KMS-11 (cell line): Measurements from ENCODE around the gene ABHD12.

Experiments
- H2AFZ ChIP-seq: fragments of 200-600 bp; sonication (generic); 2 replicates; pipeline ENCODE4 v1.6.1; 2016; ENCODE audit warnings: antibody characterized with exemption, mixed run types, low read depth
- H3K27ac ChIP-seq: fragments of 200-600 bp; sonication (generic); 2 replicates; pipeline ENCODE4 v1.6.1; 2016; ENCODE audit warnings: mild to moderate bottlenecking, mixed run types
- H3K27me3 ChIP-seq: fragments of 200-600 bp; sonication (generic); 2 replicates; pipeline ENCODE4 v1.6.1; 2017; ENCODE audit warnings: mild to moderate bottlenecking, low read depth, mixed run types, moderate library complexity; ENCODE audit not compliant: insufficient read depth
- H3K36me3 ChIP-seq: fragments of 200-600 bp; sonication (generic); 2 replicates; pipeline ENCODE4 v1.6.1; 2017; ENCODE audit warnings: mild to moderate bottlenecking, mixed run types; ENCODE audit not compliant: insufficient read depth
- H3K4me1 ChIP-seq: fragments of 200-600 bp; sonication (generic); 2 replicates; pipeline ENCODE4 v1.6.1; 2016; ENCODE audit warnings: mild to moderate bottlenecking, low read depth, mixed run types; ENCODE audit not compliant: poor library complexity, severe bottlenecking
- H3K4me2 ChIP-seq: fragments of 200-600 bp; sonication (generic); 2 replicates; pipeline ENCODE4 v1.7.0; 2016; ENCODE audit warnings: mild to moderate bottlenecking, mixed run types
- H3K4me3 ChIP-seq: fragments of 200-600 bp; sonication (generic); IDR thresholded peaks from 2 replicates; pipeline ENCODE4 v1.6.1; 2017; ENCODE audit warnings: low read depth, low read length, mixed read lengths; ENCODE audit not compliant: insufficient read depth
- H3K79me2 ChIP-seq: fragments of 200-600 bp; sonication (generic); 2 replicates; pipeline ENCODE4 v1.6.1; 2016; ENCODE audit warnings: low read depth, mixed run types; ENCODE audit not compliant: insufficient read depth
- H3K9ac ChIP-seq: fragments of 200-600 bp; sonication (generic); 2 replicates; pipeline ENCODE4 v1.6.1; 2016; ENCODE audit warnings: mild to moderate bottlenecking, mixed run types
- H4K20me1 ChIP-seq: fragments of 200-600 bp; sonication (generic); 2 replicates; pipeline ENCODE4 v1.6.1; 2016; ENCODE audit warnings: mild to moderate bottlenecking, mixed run types; ENCODE audit not compliant: insufficient read depth
- TF ChIP-seq, protein P1 (sequence below): fragments of 200-600 bp; sonication (generic); conservative IDR thresholded peaks from 2 replicates; pipeline ENCODE4 v1.6.1; 2017; ENCODE audit warnings: low read depth, mild to moderate bottlenecking, antibody characterized with exemption, low read length, moderate library complexity, mixed read lengths

The ABHD12 gene

GRCh38 chr20:25369529-25369928, 21.1 kb downstream of the ABHD12 start:
- H3K36me3 ChIP-seq: no peaks in the 10 kb centered on the region

DNA sequence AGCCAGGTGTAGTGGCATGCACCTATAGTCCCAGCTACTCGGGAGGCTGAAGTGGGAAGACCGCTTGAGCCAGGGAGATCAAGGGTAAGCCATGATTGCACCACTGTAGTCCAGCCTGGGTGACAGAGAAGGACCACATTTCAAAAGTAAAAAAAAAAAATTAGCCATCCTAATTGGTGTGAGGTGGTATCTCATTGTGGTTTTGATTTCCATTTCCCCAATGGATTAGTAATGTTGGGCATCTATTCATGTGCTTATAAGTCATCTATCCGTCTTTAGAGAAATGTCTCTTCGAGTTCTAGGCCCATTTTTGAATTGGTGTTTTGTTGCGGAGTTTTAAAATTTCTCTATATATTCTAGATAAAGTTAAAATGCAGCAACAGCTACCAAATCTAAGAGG, 21.7 kb downstream of the ABHD12 start:
- no peak overlapping the region for H3K4me3 ChIP-seq
- no peaks in the 10 kb centered on the region for H3K4me1 ChIP-seq
- H4K20me1 ChIP-seq: no peaks in the 10 kb centered on the region
- H3K4me2 ChIP-seq: no peak overlapping the region
- H3K36me3 ChIP-seq: no peaks in the 10 kb centered on the region
- no peak overlapping the region for H2AFZ ChIP-seq
- no peak overlapping the region for H3K27ac ChIP-seq
- H3K27me3 ChIP-seq: no peaks in the 10 kb centered on the region
- H3K9ac ChIP-seq: no peak overlapping the region
- H3K79me2 ChIP-seq: peaks cover 35% of the 10 kb centered on the region; the same call in 1 of the 2 replicates
- TF ChIP-seq, protein P1, sequence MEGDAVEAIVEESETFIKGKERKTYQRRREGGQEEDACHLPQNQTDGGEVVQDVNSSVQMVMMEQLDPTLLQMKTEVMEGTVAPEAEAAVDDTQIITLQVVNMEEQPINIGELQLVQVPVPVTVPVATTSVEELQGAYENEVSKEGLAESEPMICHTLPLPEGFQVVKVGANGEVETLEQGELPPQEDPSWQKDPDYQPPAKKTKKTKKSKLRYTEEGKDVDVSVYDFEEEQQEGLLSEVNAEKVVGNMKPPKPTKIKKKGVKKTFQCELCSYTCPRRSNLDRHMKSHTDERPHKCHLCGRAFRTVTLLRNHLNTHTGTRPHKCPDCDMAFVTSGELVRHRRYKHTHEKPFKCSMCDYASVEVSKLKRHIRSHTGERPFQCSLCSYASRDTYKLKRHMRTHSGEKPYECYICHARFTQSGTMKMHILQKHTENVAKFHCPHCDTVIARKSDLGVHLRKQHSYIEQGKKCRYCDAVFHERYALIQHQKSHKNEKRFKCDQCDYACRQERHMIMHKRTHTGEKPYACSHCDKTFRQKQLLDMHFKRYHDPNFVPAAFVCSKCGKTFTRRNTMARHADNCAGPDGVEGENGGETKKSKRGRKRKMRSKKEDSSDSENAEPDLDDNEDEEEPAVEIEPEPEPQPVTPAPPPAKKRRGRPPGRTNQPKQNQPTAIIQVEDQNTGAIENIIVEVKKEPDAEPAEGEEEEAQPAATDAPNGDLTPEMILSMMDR: no peak

More at GRCh38 chr20:25369529-25369928, 21.1 kb downstream of the ABHD12 start:
- Histone ChIP-seq H3K79me2 (peaks cover 35% of the 10 kb centered on the region; the same call in 1 of the 2 replicates), H2AFZ (no peak overlapping the region), H3K4me2 (no peak overlapping the region), H3K4me1 (no peaks in the 10 kb centered on the region), H4K20me1 (no peaks in the 10 kb centered on the region), H3K27ac (no peak overlapping the region), H3K9ac (no peak overlapping the region), H3K4me3 (no peak overlapping the region), H3K27me3 (no peaks in the 10 kb centered on the region)
- TF ChIP-seq, protein P1: no peak

DNA sequence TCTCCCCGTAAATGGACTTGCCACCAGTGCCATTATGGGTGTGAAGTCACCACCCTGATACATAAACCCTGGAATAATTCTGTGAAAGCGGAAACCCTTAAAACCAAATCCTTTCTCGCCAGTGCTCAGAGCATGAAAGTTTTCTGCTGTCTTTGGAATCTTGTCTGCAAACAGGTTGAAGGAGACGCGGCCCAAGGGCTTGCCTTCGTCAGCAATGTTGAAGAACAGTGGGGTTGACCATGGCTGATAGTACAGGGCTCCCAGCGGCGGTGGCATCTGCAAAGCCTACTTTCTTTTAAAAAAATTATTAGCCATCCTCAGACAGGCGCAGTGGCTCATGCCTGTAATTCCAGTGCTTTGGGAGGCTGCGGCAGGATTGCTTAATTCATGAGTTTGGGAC, 22.1 kb downstream of the ABHD12 start:
- TF ChIP-seq, protein P1: no peak
- Histone ChIP-seq H3K79me2 (peaks cover 31% of the 10 kb centered on the region; the same call in 1 of the 2 replicates), H2AFZ (no peak overlapping the region), H3K36me3 (no peaks in the 10 kb centered on the region), H3K4me3 (no peak overlapping the region), H3K9ac (no peak overlapping the region), H3K27me3 (no peaks in the 10 kb centered on the region), H3K27ac (no peak overlapping the region), H3K4me1 (no peaks in the 10 kb centered on the region), H4K20me1 (no peaks in the 10 kb centered on the region), H3K4me2 (no peak overlapping the region)

DNA sequence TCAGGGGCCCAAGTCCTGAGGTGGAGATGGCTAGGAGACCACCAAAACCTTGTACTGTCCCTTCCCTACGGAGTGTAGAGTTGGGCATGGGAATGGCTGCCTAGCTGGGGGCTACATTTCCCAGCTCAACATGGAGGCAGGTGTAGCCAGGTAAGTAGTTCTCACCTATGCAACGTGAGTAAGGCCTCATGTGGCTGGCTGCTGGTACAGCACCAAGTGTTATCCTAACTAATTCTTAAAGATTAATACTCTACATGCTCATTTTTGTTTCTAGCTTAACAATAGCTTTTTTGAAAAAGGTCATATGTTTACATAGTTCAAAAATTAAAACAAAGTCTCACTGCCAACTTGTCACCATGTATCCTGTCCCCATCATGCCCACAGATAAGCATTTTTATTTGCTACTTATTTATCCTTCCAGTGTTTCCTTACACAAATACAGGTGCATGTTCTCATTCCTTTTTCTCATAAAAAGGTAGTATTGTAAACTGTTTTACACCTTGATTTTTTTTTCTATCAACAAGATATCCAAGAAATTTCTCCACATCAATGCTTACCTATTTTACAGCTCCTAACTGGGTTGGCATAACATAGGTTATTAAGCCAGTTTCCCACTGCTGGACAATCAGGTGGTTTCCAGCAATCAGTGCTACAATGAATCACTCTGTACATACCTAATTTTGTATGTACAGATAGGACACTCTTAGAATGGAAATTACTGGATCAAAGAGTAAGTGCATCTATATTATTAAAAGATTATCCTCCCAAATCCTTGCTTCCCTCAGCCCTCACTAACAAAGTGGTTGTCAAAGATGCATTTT, 25.5 kb downstream of the ABHD12 start:
- Histone ChIP-seq H3K79me2 (peaks cover 22% of the 10 kb centered on the region; the same call in 1 of the 2 replicates), H3K36me3 (no peaks in the 10 kb centered on the region)
- TF ChIP-seq, protein P1: no peak

More for the DNA sequence above, 25.5 kb downstream of the ABHD12 start:
- Histone ChIP-seq H3K9ac (no peak overlapping the region), H4K20me1 (no peaks in the 10 kb centered on the region), H2AFZ (no peak overlapping the region), H3K27me3 (no peaks in the 10 kb centered on the region), H3K27ac (no peak overlapping the region), H3K4me3 (no peak overlapping the region), H3K4me1 (no peaks in the 10 kb centered on the region), H3K4me2 (no peak overlapping the region)
